ENCODE data around the gene TGIF2. TPM values are rescaled to one million over a fixed set of nuclear protein-coding genes. Genes with fewer than 3 reads are reported as not detected.

TGIF2 gene
- total and polyA plus RNA-seq, 2 donors (not counting 3 experiments of a cell fraction or from before 2014, with no cell fraction given): 18.9 to 21.0 TPM

- no peak overlapping the region for H3K9ac ChIP-seq (replicated peaks; ENCODE audit: extremely low read depth, insufficient read depth, low read length)
- H3K4me3 ChIP-seq (replicated peaks in 1 of 3; ENCODE audit: insufficient read depth in 1 of 3, low read depth in 1 of 3, low read length in 3 of 3): no peak overlapping the region
- no peaks in the 10 kb centered on the region for H3K9me3 ChIP-seq (replicated peaks; ENCODE audit: control insufficient read depth, insufficient read depth, low read length)
- no peak overlapping the region for H3K27ac ChIP-seq (ENCODE audit: insufficient read depth, low read depth, low read length)
- no peaks in the 10 kb centered on the region for H3K79me2 ChIP-seq (ENCODE audit: control insufficient read depth, insufficient read depth, low read length)
- DNase-seq (ENCODE audit: low read depth, low spot score) (no peak), FAIRE-seq (no peak)
- CTCF ChIA-PET: no interaction called here
- no TSS peak for BruUV-seq (replicated peaks)
- no peaks in the 10 kb centered on the region for H3K9me1 ChIP-seq (replicated peaks; ENCODE audit: control insufficient read depth, extremely low read depth, insufficient read depth, low read length)
- H2AFZ ChIP-seq (ENCODE audit: low read depth, low read length): no peak overlapping the region
- peaks cover 20 to 31% of the 10 kb centered on the region in 2 experiments for H3K36me3 ChIP-seq (ENCODE audit: control insufficient read depth in 2 of 2, extremely low read depth in 1 of 2, insufficient read depth in 2 of 2, low read length in 2 of 2)
- peaks cover 7% of the 10 kb centered on the region for H3K4me1 ChIP-seq (ENCODE audit: control insufficient read depth, extremely low read depth, insufficient read depth, low read length)
- H3K27me3 ChIP-seq (ENCODE audit: control insufficient read depth in 2 of 2, insufficient read depth in 2 of 2, low read length in 2 of 2): no peaks in the 10 kb centered on the region
- H4K20me1 ChIP-seq (replicated peaks; ENCODE audit: control insufficient read depth, extremely low read depth, insufficient read depth, low read length): no peaks in the 10 kb centered on the region
- no peak overlapping the region for H3K4me2 ChIP-seq (ENCODE audit: insufficient read depth, low read length)
- POLR2A ChIA-PET: no interaction called here
- intact Hi-C loops (cut with micrococcal nuclease) (no loop called here), dilution Hi-C loops (cut with MboI; ENCODE audit: extremely low pct_ligation_motif_present, low sequenced_read_pairs) (no loop called here)
- TF ChIP-seq GATA2 (IDR thresholded peaks at IDR 0.05; ENCODE audit: insufficient read depth, insufficient read length, low read depth, low read length) (no peak), EZH2 (IDR thresholded peaks at IDR 0.05; ENCODE audit: borderline replicate concordance, low read depth, low read length, severe bottlenecking) (no peak), CTCF (IDR thresholded peaks at IDR 0.05; ENCODE audit: extremely low read depth in 1 of 2, insufficient read depth in 1 of 2, low read depth in 1 of 2, low read length in 2 of 2) (no peak), POLR2AphosphoS5 (IDR thresholded peaks at IDR 0.05; ENCODE audit: insufficient read depth, low read depth, low read length) (no peak), FOS (IDR thresholded peaks at IDR 0.05; ENCODE audit: borderline replicate concordance, insufficient read depth, low read length) (no peak), MYC (IDR thresholded peaks at IDR 0.05; ENCODE audit: low read depth, low read length) (no peak), POLR2A (IDR thresholded peaks at IDR 0.05; ENCODE audit: low read depth, low read length) (no peak), MAX (IDR thresholded peaks at IDR 0.05; ENCODE audit: insufficient read depth, insufficient read length) (no peak), JUN (IDR thresholded peaks at IDR 0.05; ENCODE audit: borderline replicate concordance, insufficient read depth, insufficient read length, low read depth) (no peak)
These were observed 47.6 kb upstream of the TGIF2 start for GRCh38 chr20:36525620-36526365.
